ENCODE measurements around the gene ELOA.
"Not testable (repeated sequence)": the region's sequence is repeated elsewhere in the genome, so short reads cannot be mapped to it uniquely, and the experiment has no call there.

ELOA gene

GRCh38 chr1:23800400-23801337, 57.4 kb downstream of the ELOA start, which contains the start of gene GALE:
TSS of gene GALE (minus strand) at chr1:23800754. CDS start at chr1:23799007, 1,747 bp downstream.
- peak; percentile 96 to 98 (median 97) for DNase-seq (ENCODE audit: low read depth in 3 of 3)

- DNase-seq (ENCODE audit: low read depth in 3 of 3), result no peak
Observed at GRCh38 chr1:23801338-23801748, 58.1 kb downstream of the ELOA start.

DNA sequence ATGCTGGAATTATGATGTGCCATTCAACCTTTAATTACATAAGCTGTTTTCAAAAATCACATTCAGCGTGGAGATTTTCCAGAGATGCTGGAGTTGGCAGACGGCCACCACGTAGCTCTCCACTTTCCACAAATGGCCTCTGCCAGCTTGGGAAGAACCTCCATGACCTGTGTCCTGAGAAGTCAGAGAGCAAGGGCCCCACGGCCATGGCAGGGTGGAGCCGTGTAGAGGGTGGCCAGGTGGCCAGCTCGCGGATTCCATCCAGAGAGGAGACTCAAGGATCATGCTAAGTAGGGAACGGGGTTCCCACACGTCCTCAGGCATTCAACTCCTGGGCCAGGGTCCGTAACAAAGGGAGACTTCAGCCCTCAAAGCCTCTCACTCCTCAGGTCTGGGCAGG, 58.6 kb downstream of the ELOA start:
- DNase-seq (ENCODE audit: low read depth in 3 of 3), result no peak

DNA sequence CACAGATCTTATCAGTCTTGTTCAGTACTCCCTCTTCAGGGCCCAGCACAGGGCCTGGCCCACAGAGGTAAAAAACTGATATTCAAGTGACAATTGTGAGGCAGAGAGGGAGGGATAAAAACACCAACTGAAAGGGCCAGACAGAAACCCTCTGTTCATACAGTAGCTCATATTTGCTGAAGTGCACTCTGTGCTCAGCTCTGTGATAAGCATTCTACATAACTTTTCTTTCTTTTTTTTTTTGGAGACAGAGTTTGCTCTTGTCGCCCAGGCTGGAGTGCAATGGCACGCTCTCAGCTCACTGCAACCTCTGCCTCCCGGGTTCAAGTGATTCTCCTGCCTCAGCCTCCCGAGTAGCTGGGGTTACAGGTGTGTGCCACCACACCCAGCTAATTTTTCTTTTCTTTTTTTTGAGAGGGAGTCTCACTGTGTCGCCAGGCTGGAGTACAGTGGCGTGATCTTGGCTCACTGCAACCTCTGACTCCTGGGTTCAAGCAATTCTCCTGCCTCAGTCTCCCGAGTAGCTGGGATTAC, 59.6 kb downstream of the ELOA start:
- DNase-seq (ENCODE audit: low read depth in 3 of 3), result not testable (repeated sequence)

- no peak for DNase-seq (ENCODE audit: low read depth in 3 of 3)
Observed at GRCh38 chr1:23803674-23804073, 60.4 kb downstream of the ELOA start.

DNA sequence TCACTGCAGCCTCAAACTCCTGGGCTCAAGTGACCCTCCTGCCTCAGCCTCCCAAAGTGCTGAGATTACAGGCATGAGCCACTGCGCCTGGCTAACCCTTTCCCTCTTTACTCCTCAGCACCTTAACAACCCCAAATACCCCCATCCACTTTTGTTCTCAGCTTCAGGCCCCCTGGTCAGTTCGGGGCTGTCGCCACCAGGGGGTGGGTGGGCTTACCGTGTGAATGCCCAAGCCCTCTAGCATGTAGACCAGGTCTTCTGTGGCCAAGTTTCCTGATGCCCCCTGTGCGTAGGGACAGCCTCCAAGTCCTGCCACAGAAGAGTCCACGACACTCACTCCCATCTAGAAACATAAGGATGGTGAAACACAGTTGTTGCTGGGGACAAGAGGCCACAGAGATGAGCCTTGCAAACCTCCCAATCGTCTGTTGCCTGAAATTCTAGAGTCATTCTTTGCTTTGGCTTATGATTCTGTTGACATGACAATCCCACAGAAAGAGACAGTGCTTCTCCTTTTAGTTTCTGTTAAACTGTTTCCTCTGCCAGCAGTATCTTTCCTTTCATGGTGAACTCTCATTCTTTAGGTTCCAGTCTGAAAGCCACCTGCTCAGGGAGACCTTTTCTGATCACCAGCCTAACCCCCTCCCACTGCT, 61.0 kb downstream of the ELOA start:
- DNase-seq (ENCODE audit: low read depth in 3 of 3), result no peak

GRCh38 chr1:23805025-23805424, 61.8 kb downstream of the ELOA start:
- no peak for DNase-seq (ENCODE audit: low read depth in 3 of 3)

- no peak for DNase-seq (ENCODE audit: low read depth in 3 of 3)
Observed at GRCh38 chr1:23806280-23806679, 63.0 kb downstream of the ELOA start.

- DNase-seq (ENCODE audit: low read depth in 3 of 3), result no peak
Observed at GRCh38 chr1:23807453-23807852, 64.2 kb downstream of the ELOA start.

DNA sequence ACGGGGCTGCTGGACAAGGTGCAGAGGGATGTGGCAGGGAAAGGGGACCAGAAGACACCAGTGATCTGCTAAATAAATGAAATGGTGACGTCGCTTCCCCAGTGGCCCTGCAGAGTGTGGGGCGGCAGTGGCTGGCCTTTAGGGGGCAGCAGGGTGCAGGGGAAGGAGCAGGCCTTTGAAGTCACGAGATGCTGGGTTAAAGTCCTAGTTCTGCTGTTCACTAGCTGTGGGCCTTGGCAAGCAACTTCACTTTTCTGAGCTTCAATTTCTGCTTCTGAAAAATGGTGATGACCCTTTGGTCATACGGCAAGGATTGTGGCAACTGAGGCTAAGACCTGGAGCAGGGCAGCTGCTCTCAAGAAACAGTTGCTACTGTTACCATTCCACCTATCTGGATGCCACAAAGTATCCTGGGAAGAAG, 66.5 kb downstream of the ELOA start:
- peak; percentile 62 to 65 (median 62) for DNase-seq (ENCODE audit: low read depth in 3 of 3)

DNA sequence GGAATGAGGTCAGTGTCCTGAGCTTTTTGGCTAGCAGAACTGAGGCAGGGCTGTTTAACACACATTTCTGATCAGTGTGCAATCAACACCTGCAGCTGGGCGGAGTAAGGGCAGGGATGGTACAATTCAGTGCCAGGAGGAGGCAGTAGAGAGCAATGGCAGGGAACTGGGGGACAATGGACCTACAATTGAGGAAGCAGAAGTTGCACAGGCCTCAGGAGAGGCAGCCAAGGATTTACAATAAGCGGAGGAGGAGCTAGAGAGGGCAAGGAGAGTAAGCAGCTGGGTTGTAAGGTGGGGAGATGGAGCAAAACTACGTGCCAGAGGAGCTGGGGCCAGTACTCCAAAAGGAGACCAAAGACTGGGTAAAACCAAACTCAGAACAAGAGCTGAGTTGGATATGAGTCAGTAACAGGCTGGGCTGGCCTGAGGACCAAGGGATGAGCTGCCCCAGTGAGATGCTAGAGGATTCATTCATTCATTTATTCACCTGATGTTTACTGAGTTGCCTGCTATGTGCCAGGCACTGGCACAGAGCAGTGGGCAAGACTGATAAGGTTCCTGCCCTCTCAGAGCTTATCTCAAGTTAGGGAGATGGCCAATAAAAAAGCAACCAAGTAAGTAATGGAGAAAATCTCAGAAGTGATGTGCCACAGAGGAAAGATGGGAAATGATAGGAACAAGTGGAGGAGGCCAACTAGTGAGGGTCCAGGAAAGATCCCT, 67.7 kb downstream of the ELOA start:
- DNase-seq (ENCODE audit: low read depth in 3 of 3), result no peak
